ENCODE data around the gene RGL2.
A peak's percentile ranks its signal among the peaks of the same experiment; 100 is the strongest.
"Not testable (repeated sequence)": the region's sequence is repeated elsewhere in the genome, so short reads cannot be mapped to it uniquely, and the experiment has no call there.

- TF ChIP-seq, protein P1, sequence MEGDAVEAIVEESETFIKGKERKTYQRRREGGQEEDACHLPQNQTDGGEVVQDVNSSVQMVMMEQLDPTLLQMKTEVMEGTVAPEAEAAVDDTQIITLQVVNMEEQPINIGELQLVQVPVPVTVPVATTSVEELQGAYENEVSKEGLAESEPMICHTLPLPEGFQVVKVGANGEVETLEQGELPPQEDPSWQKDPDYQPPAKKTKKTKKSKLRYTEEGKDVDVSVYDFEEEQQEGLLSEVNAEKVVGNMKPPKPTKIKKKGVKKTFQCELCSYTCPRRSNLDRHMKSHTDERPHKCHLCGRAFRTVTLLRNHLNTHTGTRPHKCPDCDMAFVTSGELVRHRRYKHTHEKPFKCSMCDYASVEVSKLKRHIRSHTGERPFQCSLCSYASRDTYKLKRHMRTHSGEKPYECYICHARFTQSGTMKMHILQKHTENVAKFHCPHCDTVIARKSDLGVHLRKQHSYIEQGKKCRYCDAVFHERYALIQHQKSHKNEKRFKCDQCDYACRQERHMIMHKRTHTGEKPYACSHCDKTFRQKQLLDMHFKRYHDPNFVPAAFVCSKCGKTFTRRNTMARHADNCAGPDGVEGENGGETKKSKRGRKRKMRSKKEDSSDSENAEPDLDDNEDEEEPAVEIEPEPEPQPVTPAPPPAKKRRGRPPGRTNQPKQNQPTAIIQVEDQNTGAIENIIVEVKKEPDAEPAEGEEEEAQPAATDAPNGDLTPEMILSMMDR (IDR thresholded peaks at IDR 0.05) = not testable (repeated sequence)
- not testable (repeated sequence) for TF ChIP-seq REST (IDR thresholded peaks at IDR 0.05; ENCODE audit: insufficient read depth in 1 of 2, low read depth in 2 of 2, low read length in 1 of 2); SIN3A (IDR thresholded peaks at IDR 0.05; ENCODE audit: borderline replicate concordance, insufficient read depth, low read depth, low read length); TCF7L2 (IDR thresholded peaks at IDR 0.05; ENCODE audit: low read depth, low read length)
- peak; percentile 41 for TF ChIP-seq POLR2AphosphoS5 (IDR thresholded peaks at IDR 0.05; ENCODE audit: low read depth, low read length)
Observed at GRCh38 chr6:33275795-33276580, 22.8 kb downstream of the RGL2 start.
